Stimulated activated CD4-positive, alpha-beta T cell treated with anti-CD3 and anti-CD28 coated beads, Interleukin-12 subunit alpha, Interleukin-12 subunit beta, amount 100 ng/mL, for 4 hours (primary cell): Measurements from ENCODE around the gene CNTNAP5.

Experiments
- DNase-seq: peaks from one replicate; pipeline ENCODE4 v3.0.0-alpha.2; 2020

The CNTNAP5 gene

DNA sequence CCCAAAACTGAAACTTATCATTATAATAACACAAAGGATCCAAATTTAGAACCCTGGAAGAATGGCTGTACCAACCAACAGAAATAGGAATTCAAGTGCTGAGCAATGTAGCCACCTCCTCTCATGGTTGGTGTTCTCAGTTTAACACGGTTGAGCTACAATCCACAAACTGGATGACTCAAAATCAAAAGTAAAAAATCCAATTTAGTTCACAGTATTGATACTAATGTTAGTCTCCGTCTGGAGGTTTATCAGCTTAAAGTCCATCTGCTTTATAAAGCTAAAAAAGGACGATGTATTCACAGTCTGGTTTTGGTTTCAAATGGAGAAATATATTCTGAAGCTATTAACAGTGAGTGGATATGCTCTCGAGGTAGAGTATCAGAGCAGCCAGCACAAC, 40.5 kb downstream of the CNTNAP5 start:
- DNase-seq: no peak

DNA sequence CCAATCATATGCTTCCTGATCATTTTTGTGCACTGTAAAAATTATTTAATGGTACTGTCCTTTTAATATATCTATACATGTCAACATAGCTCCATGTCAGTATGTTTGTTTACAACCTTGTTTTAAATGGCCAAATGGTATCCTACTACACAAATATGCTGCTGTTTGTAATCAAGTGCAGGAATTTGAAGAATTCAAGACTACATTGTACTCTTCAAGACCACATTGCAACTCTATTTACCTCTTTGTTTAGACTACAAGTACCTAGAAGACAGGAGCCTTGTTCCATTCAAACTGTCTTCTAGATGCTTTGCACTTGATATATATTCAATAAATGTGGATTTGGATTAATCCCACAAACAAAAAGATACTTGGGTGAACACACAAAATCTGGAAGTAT, 41.7 kb downstream of the CNTNAP5 start:
- DNase-seq: no peak

DNA sequence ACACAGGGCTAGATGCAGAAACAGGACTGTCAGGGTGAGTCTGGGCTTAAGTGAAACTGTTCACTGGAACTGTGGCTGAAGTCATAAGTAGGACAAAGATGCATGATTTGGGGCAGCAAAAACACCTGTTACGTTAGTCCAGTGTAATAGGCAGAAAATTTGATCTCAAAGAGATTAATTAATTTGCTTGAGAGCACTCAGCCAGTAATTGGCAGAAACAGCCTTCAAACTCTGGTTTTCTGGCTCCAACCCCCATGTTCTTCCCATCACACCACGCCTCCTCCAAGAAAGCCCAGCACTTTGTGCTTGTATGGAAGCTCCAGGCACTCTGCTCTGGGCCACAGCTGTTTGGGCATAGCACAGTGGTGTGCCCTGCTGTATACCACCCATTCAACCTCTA, 54.0 kb downstream of the CNTNAP5 start:
- DNase-seq: no peak

DNA sequence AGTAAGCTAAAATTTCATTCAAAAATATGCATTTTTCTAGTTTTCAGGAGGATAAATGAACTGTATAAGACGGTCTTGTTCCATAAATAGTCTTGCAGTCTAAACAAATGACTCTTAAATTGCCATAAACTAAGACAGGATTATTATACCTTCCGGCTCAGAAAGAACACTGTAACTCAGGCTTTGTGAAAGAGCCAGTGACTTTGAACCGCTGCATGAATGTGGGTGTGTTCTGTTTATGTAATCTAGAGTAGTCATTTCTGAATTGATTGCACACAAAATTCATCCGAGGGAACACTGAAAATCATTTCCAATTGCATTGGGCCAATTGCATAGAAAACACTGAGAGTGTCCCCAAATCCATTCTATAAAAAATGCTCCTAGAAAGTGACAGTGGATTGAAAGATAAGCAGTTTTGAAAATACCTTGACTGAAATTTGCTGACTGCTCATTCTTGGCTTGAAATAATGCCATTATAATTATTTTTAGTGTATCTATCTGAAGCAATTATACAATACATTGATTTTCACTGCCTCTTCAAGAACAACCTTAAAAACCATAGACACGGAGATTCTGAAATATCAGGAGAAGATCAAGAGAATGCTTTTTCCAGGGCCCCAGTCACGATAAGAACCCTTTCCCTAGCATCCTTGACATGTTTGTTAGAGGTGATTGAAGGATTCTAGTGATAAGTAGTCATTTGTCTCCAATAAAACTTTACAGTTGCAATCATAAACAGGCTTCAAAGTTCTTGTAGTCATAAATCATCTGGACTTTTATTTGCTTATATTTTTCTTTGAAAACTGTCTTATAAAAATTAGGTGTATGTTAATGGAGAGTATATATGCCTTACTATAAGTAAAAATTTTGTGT, 55.4 kb downstream of the CNTNAP5 start:
- no peak for DNase-seq

DNA sequence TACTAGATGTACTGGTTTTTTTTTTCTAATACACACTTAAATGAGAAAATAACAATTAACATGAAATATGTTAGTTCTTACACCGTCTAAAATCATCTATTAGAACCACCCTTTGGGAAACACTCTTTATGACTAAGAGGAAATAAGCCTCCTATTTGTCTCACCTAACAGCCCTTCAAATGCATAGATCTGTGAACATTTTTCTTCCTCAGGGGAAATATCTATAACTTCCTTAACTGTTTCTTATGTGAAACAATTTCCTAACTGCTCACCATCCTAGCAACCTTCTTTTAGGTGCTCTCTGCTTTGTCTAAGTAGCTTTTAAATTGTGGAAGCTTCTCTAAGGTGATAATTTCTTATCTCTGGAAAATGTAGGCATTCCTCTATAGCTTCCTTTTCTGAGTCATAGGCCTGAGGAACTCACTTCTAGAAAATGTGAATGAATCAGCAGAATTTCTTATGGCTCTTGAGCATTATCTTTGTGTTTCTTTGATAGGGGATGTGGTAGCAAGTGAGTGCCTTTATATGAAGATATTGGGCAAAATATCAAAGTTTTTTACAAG, 56.1 kb downstream of the CNTNAP5 start:
- DNase-seq: no peak

DNA sequence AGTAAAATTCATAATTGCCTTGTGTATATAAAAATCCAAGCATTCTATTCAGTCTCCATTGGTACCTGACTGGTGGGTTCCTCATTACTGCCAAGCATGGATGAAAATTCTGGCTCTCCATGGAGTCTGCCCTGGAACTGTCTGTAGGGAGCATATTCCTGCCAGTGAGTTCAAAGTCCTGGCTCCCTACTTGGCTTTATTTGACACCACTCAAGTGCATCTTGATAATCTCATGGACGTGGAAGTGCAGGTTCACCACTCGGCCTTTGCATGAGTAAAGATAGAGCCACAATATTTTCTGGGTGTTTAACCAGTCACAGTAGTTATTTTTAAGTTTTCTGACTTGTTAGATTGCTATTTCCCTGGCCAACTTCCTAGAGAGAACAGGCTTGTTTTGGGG, 63.5 kb downstream of the CNTNAP5 start:
- DNase-seq: no peak

DNA sequence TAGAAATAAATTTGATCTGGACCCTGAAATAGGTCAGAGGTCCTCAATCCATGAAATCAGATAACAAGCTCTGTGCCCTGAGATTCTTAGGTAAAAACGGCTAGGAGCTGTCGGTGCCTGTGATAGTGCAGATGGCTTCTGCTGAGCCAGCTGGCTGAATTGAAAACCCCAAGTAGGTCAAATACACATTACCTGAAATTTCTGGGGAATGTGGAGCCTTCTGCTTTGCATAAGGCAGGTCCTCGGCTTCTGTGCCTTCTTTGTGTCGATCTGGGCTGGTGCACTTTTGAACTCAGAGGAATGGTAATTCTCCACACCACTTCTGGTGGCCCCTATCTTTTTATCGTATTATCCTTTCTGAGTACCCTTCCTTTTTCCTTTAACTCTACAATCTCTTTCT, 66.6 kb downstream of the CNTNAP5 start:
- DNase-seq: no peak

DNA sequence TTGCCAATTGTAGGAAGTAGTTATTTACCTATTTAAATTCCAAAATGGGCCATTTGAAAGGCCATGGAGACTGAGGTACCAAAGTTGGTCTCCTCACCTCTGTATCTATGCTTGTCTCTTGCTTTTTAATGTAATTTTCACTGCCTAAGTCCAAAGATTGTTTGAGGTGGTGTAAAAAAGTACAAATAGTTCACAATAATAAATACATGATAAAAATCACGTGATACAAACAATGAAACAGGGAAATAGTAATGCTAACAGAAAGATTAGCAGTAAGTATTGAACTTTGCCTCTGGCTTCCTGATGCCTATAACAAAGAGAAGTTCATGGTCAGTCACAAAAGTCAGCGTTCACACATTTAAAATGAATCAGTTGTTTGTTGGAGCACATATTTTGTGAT, 67.6 kb downstream of the CNTNAP5 start:
- DNase-seq: no peak

DNA sequence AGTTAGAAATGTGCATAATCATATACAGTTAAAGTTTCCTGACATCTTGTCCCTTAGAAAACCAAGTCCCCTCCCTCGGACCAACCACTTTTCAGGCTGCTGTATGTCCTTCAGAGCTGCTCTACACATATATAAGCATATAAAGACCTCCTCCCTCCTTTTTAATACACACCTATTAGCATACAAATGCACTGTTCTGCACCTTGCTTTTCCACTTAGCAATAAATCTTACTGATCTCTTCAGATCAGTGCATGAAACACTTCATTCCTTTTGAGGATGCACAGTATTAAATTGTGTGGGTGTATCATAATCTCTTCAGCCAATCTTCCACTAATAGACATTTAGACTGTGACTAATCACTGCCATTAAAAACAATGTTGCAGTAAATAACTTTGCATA, 79.8 kb downstream of the CNTNAP5 start:
- no peak for DNase-seq

DNA sequence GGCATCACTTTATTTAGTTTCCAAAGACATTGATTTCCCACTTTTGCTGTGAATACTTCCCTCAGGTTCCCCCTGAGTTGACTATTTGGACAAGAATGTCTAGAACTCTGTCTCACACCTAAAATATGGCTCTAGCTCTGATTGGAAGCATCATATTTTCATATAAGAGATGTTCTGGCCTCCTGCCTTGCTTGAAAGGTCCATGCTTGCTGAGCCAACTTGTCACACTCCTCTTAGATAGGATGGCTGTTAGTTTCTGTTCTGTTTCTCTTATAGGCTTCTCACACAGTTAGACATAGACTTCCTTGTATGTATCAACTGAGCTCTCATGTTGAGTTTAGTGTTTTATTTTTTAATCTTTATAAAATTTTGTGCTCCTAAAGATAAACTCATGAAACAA, 87.1 kb downstream of the CNTNAP5 start:
- no peak for DNase-seq

DNA sequence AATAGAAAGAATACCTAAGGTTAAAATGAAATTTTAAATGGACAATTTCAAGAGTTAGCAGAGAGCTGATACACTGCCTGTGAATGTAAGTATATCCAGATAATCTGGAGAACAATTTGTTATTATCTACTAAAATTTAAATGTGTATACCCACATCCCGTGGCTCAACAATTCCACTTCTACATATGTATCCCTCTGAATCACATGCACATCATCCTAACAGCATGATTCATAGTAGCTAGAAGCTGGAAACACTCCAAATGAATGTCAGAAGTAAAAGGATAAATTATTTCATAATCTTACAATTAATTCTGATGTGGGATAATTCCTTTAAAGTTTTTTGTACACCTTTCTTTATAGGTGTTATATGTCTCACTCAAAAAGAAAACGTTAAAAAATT, 87.9 kb downstream of the CNTNAP5 start:
- no peak for DNase-seq

DNA sequence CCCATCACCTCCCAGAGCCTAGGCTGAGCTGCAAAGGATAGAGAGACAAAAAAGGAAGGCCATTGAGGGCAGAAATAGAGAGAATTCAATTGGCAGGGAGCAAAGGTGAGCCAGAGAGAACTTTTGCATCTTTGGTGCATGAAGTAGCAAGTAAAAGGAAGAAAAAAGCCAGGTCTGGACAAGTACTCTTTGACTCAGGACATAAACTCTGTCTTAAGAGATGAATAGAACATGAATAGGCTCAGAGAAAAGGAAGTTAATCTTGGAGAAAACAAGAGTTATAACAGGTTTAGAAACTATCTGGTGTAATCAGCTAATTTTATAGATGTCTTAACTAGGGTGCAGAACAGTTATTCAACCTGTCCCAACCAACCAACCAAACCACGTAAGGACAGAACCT, 95.2 kb downstream of the CNTNAP5 start:
- DNase-seq: no peak

DNA sequence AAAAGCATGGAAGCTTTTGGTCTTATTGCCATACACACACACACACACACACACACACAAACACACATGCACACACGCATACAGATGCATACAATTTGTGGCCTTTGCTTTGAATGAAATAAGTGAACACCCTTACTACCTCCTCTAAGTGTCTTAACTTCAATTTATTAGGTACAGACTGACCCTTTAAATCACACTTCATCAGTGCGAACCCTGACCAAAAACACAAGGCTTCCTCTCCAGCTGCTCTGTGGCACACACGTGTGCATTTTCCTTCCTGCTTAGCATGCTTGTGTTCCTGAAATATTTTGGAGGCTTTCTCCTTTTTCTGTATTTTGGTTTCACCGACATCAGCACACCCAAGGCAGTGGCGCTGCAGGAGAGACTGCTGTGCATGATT, 96.0 kb downstream of the CNTNAP5 start:
- DNase-seq: no peak

DNA sequence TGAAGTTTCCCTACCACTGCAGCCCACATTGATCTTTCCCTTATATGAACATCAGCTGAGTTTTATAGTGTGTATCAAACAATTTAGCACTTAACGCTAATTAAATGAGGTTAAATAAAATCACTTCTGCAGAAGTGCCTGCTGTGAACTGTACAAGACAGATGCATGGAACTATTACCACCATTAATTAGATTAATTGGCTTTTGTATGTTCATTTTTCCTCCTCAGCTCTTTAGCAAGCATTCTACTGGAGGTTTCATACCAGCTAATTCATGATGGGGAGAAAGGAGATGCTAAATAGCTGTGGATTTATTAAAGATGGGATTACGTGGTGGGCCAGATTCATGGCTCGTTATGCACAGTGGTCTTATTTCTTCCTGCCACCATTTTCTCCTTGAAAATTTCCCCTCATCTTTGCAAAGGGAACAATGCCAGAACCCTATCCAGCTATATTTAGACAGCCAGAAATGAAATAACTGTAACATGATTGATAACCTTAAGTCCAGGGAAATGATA, 96.7 kb downstream of the CNTNAP5 start:
- no peak for DNase-seq

DNA sequence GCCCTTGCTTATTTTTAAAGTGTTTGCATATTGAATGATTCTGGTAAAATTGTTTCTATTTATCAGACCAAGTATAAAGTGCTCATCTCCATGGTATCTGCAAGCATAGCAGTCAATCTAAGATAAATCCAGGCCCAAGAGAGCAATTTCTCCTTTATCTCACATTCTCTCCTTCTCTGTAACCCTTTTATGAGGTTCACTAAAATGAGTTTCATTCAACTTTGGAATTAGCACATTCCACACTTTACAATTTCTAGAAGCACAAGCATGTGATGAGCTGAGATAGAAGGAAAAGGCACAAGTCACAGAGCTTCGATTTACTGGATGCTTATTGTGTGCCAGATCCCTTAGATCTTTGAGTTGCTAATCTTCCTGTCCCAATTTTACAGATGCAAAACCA, 97.3 kb downstream of the CNTNAP5 start:
- DNase-seq: no peak

DNA sequence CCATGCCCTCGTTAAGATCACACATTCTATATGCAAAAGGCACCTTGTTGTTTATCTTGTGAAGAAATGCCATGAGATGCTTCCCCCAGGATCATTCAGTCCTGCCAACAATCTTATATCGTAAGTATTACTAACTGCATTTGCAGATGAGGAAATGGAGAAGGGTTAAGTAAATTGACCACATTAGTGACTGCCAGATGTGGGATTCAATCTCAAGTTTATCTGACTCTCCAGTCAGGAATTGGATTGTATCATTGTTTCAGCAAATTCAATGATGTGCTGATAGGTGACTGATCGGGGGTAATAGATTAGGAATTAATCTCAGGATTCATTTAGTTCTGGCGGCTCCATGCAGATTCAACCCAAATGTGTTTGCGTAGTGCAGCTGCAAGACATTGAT, 106.2 kb downstream of the CNTNAP5 start:
- DNase-seq: no peak

DNA sequence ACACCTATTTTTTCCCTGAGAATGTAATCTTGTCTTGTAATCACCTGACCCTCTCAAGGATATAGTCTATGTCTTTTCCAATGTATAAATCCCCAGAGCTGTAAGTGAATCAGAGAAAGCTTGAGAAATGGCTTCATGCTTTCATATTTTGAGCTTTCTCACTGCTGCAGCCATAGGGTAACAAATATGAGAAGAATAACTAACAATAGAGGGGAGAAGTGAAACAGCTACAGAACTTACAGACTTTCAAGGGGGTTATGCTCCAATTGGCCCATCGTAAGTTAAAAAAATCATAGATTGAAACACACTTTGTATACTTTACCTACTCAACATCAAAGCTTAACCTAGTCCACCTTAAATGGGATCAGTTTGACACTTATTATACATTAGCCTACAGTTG, 111.0 kb downstream of the CNTNAP5 start:
- DNase-seq: no peak

DNA sequence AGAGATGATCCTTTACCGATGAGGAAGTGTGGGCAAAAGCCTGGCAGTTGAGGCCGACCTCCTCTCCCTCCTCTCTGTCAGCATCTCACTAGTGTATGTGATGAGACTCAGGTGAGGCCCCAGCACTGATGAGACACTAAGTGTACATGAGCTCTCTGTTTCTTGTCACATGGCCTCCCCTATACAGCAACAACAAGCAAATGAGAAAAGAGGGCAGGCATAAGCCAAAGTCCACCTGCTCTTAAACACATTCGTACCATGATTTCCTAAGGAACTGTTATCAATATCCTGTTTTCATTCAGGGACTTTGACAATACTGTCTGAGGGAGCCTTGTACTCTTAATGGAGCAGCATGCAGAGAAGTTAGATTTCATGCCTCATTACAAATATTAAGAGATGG, 113.0 kb downstream of the CNTNAP5 start:
- no peak for DNase-seq

DNA sequence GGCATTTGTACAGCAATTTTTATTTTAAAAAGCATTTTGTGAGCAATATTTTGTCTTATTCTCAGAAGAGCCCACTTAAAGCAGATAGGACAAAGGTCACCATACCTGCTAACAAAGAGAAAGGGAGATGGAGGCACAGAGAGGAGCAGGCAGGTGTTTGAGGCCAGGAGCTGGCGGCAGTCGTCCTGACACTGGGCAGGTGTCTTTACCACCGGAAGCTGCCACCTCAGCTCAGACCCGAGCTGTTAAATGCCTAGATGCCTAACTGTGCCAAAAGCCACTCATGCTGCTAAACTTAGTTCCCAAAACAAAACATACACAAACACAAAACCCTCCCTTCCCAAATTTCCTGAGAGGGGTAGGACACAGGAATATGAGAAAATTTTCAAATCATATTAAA, 120.9 kb downstream of the CNTNAP5 start:
- DNase-seq: no peak

DNA sequence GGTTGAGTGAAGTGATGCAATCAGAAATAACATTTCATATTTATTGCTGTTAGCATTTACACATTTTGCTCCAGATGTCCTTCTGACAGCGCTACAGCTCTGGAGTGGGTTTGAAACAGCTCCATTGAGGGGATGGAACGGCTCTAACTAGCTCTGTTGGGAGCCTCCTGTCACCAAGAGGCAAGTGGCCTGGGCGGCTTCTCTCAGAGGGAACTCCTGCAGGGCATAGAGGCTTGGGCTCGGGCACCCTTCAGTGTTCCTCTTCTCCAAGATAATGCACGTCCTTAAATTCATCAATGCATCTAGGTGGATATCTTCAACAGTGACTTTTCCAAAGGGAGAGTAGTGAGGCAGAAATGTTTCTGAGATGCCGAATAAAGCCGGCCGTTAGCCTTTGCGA, 122.5 kb downstream of the CNTNAP5 start:
- no peak for DNase-seq

DNA sequence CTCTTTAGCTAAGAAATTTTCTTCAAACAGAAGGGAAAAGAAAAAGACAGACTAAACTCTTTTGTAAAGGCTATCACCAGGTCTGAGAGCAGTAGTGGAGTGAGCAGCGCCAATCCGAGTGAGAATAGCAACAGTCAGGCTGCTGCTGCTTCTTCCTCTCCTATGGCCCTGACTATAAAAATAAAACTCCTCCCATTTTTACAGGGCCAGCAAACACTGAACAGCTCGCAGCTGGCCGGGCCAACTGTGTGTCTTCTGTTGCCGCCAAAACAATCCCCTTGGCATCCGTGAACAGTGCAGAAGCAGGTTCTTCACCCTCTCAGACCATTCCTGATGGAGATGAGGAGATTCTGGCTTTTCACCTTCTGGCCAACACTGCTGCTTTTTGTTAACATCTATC, 124.5 kb downstream of the CNTNAP5 start:
- no peak for DNase-seq

DNA sequence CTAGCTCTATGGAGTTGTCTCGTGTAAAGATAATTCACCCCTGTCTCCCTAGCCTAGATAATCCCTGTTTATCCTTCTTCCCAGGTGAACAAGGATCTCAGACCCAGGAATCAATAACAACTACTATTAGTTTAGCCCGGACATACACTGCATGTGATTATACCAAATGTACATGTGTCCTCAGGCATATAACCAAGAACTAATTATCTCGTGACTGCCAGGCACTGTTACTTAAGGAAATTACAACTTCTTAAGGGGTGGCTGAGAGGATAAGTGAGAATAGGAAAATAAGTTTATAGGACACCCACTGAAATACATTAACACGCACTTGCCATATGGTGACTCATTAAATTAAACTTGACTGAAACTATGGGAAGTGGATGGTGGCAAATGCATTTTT, 126.6 kb downstream of the CNTNAP5 start:
- DNase-seq: no peak

DNA sequence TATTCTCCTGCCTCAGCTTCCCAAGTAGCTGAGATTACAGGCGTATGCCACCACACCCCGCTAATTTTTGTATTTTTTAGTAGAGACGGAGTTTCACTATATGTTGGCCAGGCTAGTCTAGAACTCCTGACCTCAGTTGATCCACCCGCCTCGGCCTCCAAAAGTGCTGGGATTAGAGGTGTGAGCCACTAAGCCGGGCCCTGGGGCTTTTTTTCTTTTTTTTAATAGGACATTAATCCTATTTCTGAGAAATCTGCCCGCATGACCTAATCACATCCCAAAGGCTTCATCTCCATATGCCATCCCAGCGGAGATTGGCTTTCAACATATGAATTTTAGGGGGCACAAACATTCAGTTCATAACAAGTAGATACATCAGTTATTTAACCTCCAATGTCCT, 128.6 kb downstream of the CNTNAP5 start:
- no peak for DNase-seq

DNA sequence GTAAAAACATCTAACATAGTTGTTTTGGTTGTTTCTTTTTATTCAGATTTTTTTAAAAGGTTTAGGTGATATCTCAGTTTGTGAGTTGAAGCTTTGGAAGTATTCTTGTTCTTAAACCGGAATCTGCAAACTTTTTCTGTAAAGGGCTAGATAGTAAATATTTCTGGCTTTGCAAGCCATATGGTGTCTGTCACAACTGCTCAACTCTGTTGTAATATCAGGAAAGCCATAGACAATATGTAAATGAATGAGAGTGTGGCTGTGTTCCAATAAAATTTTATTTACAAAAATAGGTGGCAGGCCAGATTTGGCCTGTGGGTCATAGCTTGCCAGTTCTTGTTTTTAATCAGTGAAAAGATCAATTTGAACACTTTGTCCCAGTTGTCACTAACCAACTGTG, 134.1 kb downstream of the CNTNAP5 start:
- no peak for DNase-seq

DNA sequence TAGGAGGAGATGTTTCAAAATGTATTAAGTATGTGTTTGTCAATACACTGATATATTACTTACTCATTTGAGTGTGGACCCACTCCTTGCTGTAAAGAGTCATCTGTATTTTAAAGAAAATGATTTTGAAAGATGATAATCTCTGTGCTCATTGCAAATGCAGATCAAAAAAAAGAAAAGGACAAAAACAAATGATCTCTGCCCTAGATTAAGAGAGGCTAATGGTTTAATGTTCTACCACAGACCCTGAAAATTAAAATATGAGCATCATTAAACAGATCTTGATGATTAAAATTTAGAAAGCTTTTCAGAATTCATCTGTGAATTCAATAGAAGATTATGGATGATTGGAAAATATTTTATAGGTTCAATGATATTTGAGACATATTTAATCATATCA, 136.5 kb downstream of the CNTNAP5 start:
- no peak for DNase-seq
